GM12878 (cell line): ENCODE data around the gene CD86. TPM values are rescaled to one million over a fixed set of nuclear protein-coding genes. Genes with fewer than 3 reads are reported as not detected.

Source experiments
- CBFB ChIP-seq: IDR thresholded peaks from 2 replicates; pipeline ENCODE4 v1.6.1; 2016; ENCODE audit warnings: antibody characterized with exemption, low read depth
- CBX3 ChIP-seq: fragments of 200-600 bp; sonication (generic); IDR thresholded peaks from 2 replicates; pipeline ENCODE4 v1.6.1; 2016; ENCODE audit warnings: low read depth, borderline replicate concordance
- CHD1 ChIP-seq: IDR thresholded peaks from 2 replicates; pipeline ENCODE4 v1.6.1; 2012; ENCODE audit warnings: low read depth, low read length, improper control_type of control experiment
- CREM ChIP-seq: IDR thresholded peaks from 2 replicates; pipeline ENCODE4 v1.6.1; 2014; ENCODE audit warnings: antibody characterized with exemption, low read depth
- CTCF ChIP-seq, 3 experiments: IDR thresholded peaks in 2 of 3; conservative IDR thresholded peaks in 1 of 3; 2 replicates each; pipeline ENCODE4 v1.5.1; 2011; ENCODE audit warnings: low read depth in 3 of 3, low read length in 3 of 3, mild to moderate bottlenecking in 3 of 3, control low read depth in 2 of 3, moderate library complexity in 2 of 3, inconsistent platforms in 1 of 3, mixed read lengths in 1 of 3; ENCODE audit not compliant: control insufficient read depth in 2 of 3, insufficient read depth in 1 of 3; ENCODE audit errors: extremely low read depth in 1 of 3
- E2F4 ChIP-seq: IDR thresholded peaks from 2 replicates; pipeline ENCODE4 v1.6.1; 2012; ENCODE audit warnings: low read depth, low read length, improper control_type of control experiment
- FOXM1 ChIP-seq: IDR thresholded peaks from 2 replicates; pipeline ENCODE4 v1.6.1; 2012; ENCODE audit warnings: low read depth, mild to moderate bottlenecking, inconsistent platforms, low read length, moderate library complexity
- IRF4 ChIP-seq: IDR thresholded peaks from 2 replicates; pipeline ENCODE4 v1.6.1; 2011; ENCODE audit warnings: low read depth, low read length
- LARP7 ChIP-seq: fragments of 450-650 bp; IDR thresholded peaks from 2 replicates; pipeline ENCODE4 v1.6.1; 2017; ENCODE audit warnings: mild to moderate bottlenecking
- MAX ChIP-seq: IDR thresholded peaks from 2 replicates; pipeline ENCODE4 v1.6.1; 2012; ENCODE audit warnings: low read depth, low read length, improper control_type of control experiment
- NR2C1 ChIP-seq: fragments of 450-650 bp; IDR thresholded peaks from 2 replicates; pipeline ENCODE4 v1.6.1; 2017; ENCODE audit warnings: antibody characterized with exemption, mild to moderate bottlenecking, moderate library complexity
- NRF1 ChIP-seq: conservative IDR thresholded peaks from 2 replicates; pipeline ENCODE4 v1.6.1; 2011; ENCODE audit warnings: mild to moderate bottlenecking, low read depth, low read length, improper control_type of control experiment
- PAX5 ChIP-seq: IDR thresholded peaks from 2 replicates; pipeline ENCODE4 v1.6.1; 2011; ENCODE audit warnings: low read depth, low read length, borderline replicate concordance
- PBX3 ChIP-seq: IDR thresholded peaks from 2 replicates; pipeline ENCODE4 v1.6.1; 2011; ENCODE audit warnings: mild to moderate bottlenecking, low read depth, low read length, moderate library complexity; ENCODE audit not compliant: insufficient replicate concordance
- PML ChIP-seq: IDR thresholded peaks from 2 replicates; pipeline ENCODE4 v1.6.1; 2012; ENCODE audit warnings: low read length, inconsistent platforms
- POLR2AphosphoS2 ChIP-seq: IDR thresholded peaks from 2 replicates; pipeline ENCODE4 v1.6.1; 2011; ENCODE audit warnings: low read depth, mild to moderate bottlenecking, low read length, improper control_type of control experiment, moderate library complexity
- RELA ChIP-seq: fragments of 450-650 bp; IDR thresholded peaks from 2 replicates; pipeline ENCODE4 v1.8.0; 2014; ENCODE audit warnings: borderline replicate concordance; ENCODE audit not compliant: partially characterized antibody
- RUNX3 ChIP-seq: IDR thresholded peaks from 2 replicates; pipeline ENCODE4 v1.6.1; 2012; ENCODE audit warnings: low read length, inconsistent platforms
- SMAD5 ChIP-seq: IDR thresholded peaks from 2 replicates; pipeline ENCODE4 v1.6.1; 2016; ENCODE audit warnings: antibody characterized with exemption, low read depth
- SMC3 ChIP-seq: IDR thresholded peaks from 2 replicates; pipeline ENCODE4 v1.6.1; 2011; ENCODE audit warnings: low read length, improper control_type of control experiment, borderline replicate concordance
- TAF1 ChIP-seq: IDR thresholded peaks from 2 replicates; pipeline ENCODE4 v1.6.1; 2011; ENCODE audit warnings: mild to moderate bottlenecking, low read depth, low read length, borderline replicate concordance
- TCF12 ChIP-seq: IDR thresholded peaks from 2 replicates; pipeline ENCODE4 v1.6.1; 2011; ENCODE audit warnings: low read depth, mild to moderate bottlenecking, low read length
- WRNIP1 ChIP-seq: IDR thresholded peaks from 2 replicates; pipeline ENCODE4 v1.6.1; 2011; ENCODE audit warnings: low read depth, low read length, improper control_type of control experiment, borderline replicate concordance
- YY1 ChIP-seq: IDR thresholded peaks from 2 replicates; pipeline ENCODE4 v1.6.1; 2011; ENCODE audit warnings: low read depth, mild to moderate bottlenecking, low read length
- ZNF24 ChIP-seq: fragments of 450-650 bp; IDR thresholded peaks from 2 replicates; pipeline ENCODE4 v1.6.1; 2017; ENCODE audit warnings: antibody characterized with exemption, mild to moderate bottlenecking
- ZNF622 ChIP-seq: fragments of 450-650 bp; IDR thresholded peaks from 2 replicates; pipeline ENCODE4 v1.6.1; 2017; ENCODE audit warnings: mild to moderate bottlenecking, inconsistent platforms
- polyA plus RNA-seq, 11 experiments: library from polyadenylated mRNA; depleted of rRNA in 4 of 11; unstranded in 6 of 11; stranded (reverse) in 5 of 11; fragments of >200 nt; fragmentation: Nextera tagmentation in 4 of 11; fragmentation: Illumina TruSeq in 1 of 11; extraction: Ambion mirVana in 4 of 11; extraction: Trizol in 1 of 11; gene quantifications; 1 replicate in 1 of 11; 2 replicates in 10 of 11; pipeline versions ENCODE4 v1.2.1 to v1.2.3, GENCODE V29; 2011 to 2016; ENCODE audit warnings: inconsistent platforms in 2 of 11, missing spikeins in 2 of 11, low read depth in 1 of 11
- total RNA-seq, 4 experiments: library from RNA; depleted of rRNA in 3 of 4; stranded (reverse); fragments of >200 nt in 3 of 4; fragmentation: Illumina TruSeq in 1 of 4; extraction: Trizol in 1 of 4; gene quantifications; 2 replicates each; pipeline versions ENCODE4 v1.2.1 to v1.2.3, GENCODE V29; 2013 to 2021

Gene CD86
- total and polyA plus RNA-seq, 10 of the 15 experiments (the other 5 are each of a cell fraction or from before 2014, with no cell fraction given) = 40.9 to 100 (median 55.5) TPM

GRCh38 chr3:122092460-122093165, 37.5 kb downstream of the CD86 start (continued):
- TF ChIP-seq CTCF (IDR thresholded peaks at IDR 0.05 in 2 of 3, conservative IDR thresholded peaks at IDR 0.05 in 1 of 3; ENCODE audit: control insufficient read depth in 2 of 3, extremely low read depth in 1 of 3, insufficient read depth in 1 of 3, low read depth in 3 of 3, low read length in 3 of 3) = peak; percentile 60 to 84 (median 80)
- TF ChIP-seq RELA = no peak
- TF ChIP-seq TAF1 = no peak
- peak; percentile 67; the same call in 1 of the 2 replicates for TF ChIP-seq SMC3
- no peak for TF ChIP-seq MAX
- TF ChIP-seq ZNF24 = no peak
- TF ChIP-seq CREM = 0 out of 2 replicates have a peak, but pooled peaks have one; percentile 49
- no peak for TF ChIP-seq WRNIP1
- TF ChIP-seq IRF4 = 0 out of 2 replicates have a peak, but pooled peaks have one; percentile 23
- TF ChIP-seq E2F4 = no peak
- no peak for TF ChIP-seq LARP7
- no peak for TF ChIP-seq NRF1
- TF ChIP-seq SMAD5 = no peak
- no peak for TF ChIP-seq TCF12
- no peak for TF ChIP-seq CBFB
- no peak for TF ChIP-seq PBX3
- TF ChIP-seq PAX5 = 0 out of 2 replicates have a peak, but pooled peaks have one; percentile 30
- no peak for TF ChIP-seq CHD1
- no peak for TF ChIP-seq NR2C1
- no peak for TF ChIP-seq PML
- peak; percentile 65 for TF ChIP-seq RUNX3
- TF ChIP-seq POLR2AphosphoS2 = no peak
- TF ChIP-seq YY1 = peak; percentile 77
- no peak for TF ChIP-seq CBX3
- TF ChIP-seq ZNF622 = no peak
- TF ChIP-seq FOXM1 = peak; percentile 57; the same call in 1 of the 2 replicates
